H9 (cell line): Measurements from ENCODE around the gene RTL9. TPM values are rescaled to one million over a fixed set of nuclear protein-coding genes. Genes with fewer than 3 reads are reported as not detected.

Source experiments
- DNase-seq: peaks from one replicate; pipeline ENCODE4 v3.0.0-alpha.2; 2017
- H2AFZ ChIP-seq: one replicate; pipeline ENCODE4 v1.6.1; 2013; ENCODE audit warnings: mild to moderate bottlenecking, low read length, control low read depth, moderate library complexity
- H2AK5ac ChIP-seq: 2 replicates; pipeline ENCODE4 v1.6.1; 2013; ENCODE audit warnings: low read length, control low read depth, mixed read lengths; ENCODE audit not compliant: insufficient read length
- H2BK120ac ChIP-seq: one replicate; pipeline ENCODE4 v1.6.1; 2013; ENCODE audit warnings: low read depth, mild to moderate bottlenecking, low read length, control low read depth, inconsistent platforms; ENCODE audit not compliant: poor library complexity, severe bottlenecking
- H2BK12ac ChIP-seq: 2 replicates; pipeline ENCODE4 v1.6.1; 2013; ENCODE audit warnings: low read length, control low read depth, mixed read lengths, low read depth; ENCODE audit not compliant: insufficient read length
- H2BK15ac ChIP-seq: 2 replicates; pipeline ENCODE4 v1.6.1; 2013; ENCODE audit warnings: low read depth, low read length, control low read depth
- H2BK20ac ChIP-seq: one replicate; pipeline ENCODE4 v1.6.1; 2013; ENCODE audit warnings: low read depth, mild to moderate bottlenecking, low read length, control low read depth, inconsistent platforms; ENCODE audit not compliant: poor library complexity, severe bottlenecking
- H2BK5ac ChIP-seq: 2 replicates; pipeline ENCODE4 v1.6.1; 2013; ENCODE audit warnings: low read length, control low read depth, mixed read lengths; ENCODE audit not compliant: insufficient read length
- H3K14ac ChIP-seq: 2 replicates; pipeline ENCODE4 v1.6.1; 2013; ENCODE audit warnings: low read length, control low read depth; ENCODE audit not compliant: insufficient read depth
- H3K18ac ChIP-seq: 2 replicates; pipeline ENCODE4 v1.6.1; 2013; ENCODE audit warnings: low read depth, mild to moderate bottlenecking, mixed read lengths, low read length, control low read depth; ENCODE audit not compliant: insufficient read length
- H3K23ac ChIP-seq: 2 replicates; pipeline ENCODE4 v1.6.1; 2013; ENCODE audit warnings: low read length, control low read depth, mixed read lengths, low read depth; ENCODE audit not compliant: insufficient read length
- H3K23me2 ChIP-seq: 2 replicates; pipeline ENCODE4 v1.6.1; 2013; ENCODE audit warnings: low read depth, mild to moderate bottlenecking, mixed read lengths, low read length, control low read depth; ENCODE audit not compliant: insufficient read length, poor library complexity, severe bottlenecking
- H3K27ac ChIP-seq: 2 replicates; pipeline ENCODE4 v1.5.1; 2013; ENCODE audit warnings: low read length, control low read depth, mixed read lengths, low read depth; ENCODE audit not compliant: insufficient read length
- H3K27me3 ChIP-seq: 2 replicates; pipeline ENCODE4 v1.6.1; 2013; ENCODE audit warnings: low read length, control low read depth, inconsistent platforms; ENCODE audit not compliant: insufficient read depth
- H3K4ac ChIP-seq: 2 replicates; pipeline ENCODE4 v1.6.1; 2013; ENCODE audit warnings: low read depth, mild to moderate bottlenecking, control low read depth, inconsistent platforms, low read length, moderate library complexity
- H3K4me1 ChIP-seq: 2 replicates; pipeline ENCODE4 v1.6.1; 2013; ENCODE audit warnings: low read length, control low read depth, inconsistent platforms; ENCODE audit not compliant: insufficient read depth
- H3K4me2 ChIP-seq: 2 replicates; pipeline ENCODE4 v1.6.1; 2013; ENCODE audit warnings: low read length, control low read depth, mixed read lengths; ENCODE audit not compliant: insufficient read length, insufficient read depth
- H3K56ac ChIP-seq: 2 replicates; pipeline ENCODE4 v1.6.1; 2013; ENCODE audit warnings: low read depth, mild to moderate bottlenecking, mixed read lengths, low read length, control low read depth; ENCODE audit not compliant: insufficient read length
- H3K79me1 ChIP-seq: 2 replicates; pipeline ENCODE4 v1.6.1; 2013; ENCODE audit warnings: low read depth, mild to moderate bottlenecking, moderate library complexity, low read length, control low read depth, inconsistent platforms; ENCODE audit not compliant: insufficient read depth, poor library complexity, severe bottlenecking
- H3K79me2 ChIP-seq: 2 replicates; pipeline ENCODE4 v1.6.1; 2013; ENCODE audit warnings: low read length, control low read depth, inconsistent platforms; ENCODE audit not compliant: insufficient read depth
- H3K9ac ChIP-seq: 2 replicates; pipeline ENCODE4 v1.6.1; 2013; ENCODE audit warnings: low read length, control low read depth, mixed read lengths; ENCODE audit not compliant: insufficient read length; ENCODE audit errors: extremely low read depth
- H3K9me3 ChIP-seq: one replicate; pipeline ENCODE4 v1.6.1; 2013; ENCODE audit warnings: low read depth, low read length, inconsistent platforms; ENCODE audit not compliant: control insufficient read depth
- H3T11ph ChIP-seq: one replicate; pipeline ENCODE4 v1.6.1; 2013; ENCODE audit warnings: mild to moderate bottlenecking, low read length, control low read depth, inconsistent platforms
- H4K20me1 ChIP-seq: one replicate; pipeline ENCODE4 v1.6.1; 2013; ENCODE audit not compliant: control insufficient read depth, insufficient read length, insufficient read depth
- H4K5ac ChIP-seq: 2 replicates; pipeline ENCODE4 v1.6.1; 2013; ENCODE audit warnings: low read depth, mild to moderate bottlenecking, mixed read lengths, low read length, control low read depth; ENCODE audit not compliant: insufficient read length
- H4K8ac ChIP-seq: replicated peaks from 2 replicates; pipeline ENCODE4 v1.6.1; 2013; ENCODE audit warnings: low read length, control low read depth, mixed read lengths, low read depth; ENCODE audit not compliant: insufficient read length
- H4K91ac ChIP-seq: 2 replicates; pipeline ENCODE4 v1.6.1; 2013; ENCODE audit warnings: low read depth, mild to moderate bottlenecking, moderate library complexity, mixed read lengths, low read length, control low read depth; ENCODE audit not compliant: insufficient read length
- H3K27ac Mint-ChIP-seq, 3 experiments: 2 replicates in 2 of 3; 3 replicates in 1 of 3; pipeline ENCODE4 v1.8.0; 2020 to 2021; ENCODE audit warnings: mixed read lengths in 3 of 3, mild to moderate bottlenecking in 1 of 3, moderate library complexity in 1 of 3
- H3K27me3 Mint-ChIP-seq: 2 replicates; pipeline ENCODE4 v1.8.0; 2021; ENCODE audit warnings: low read depth, mild to moderate bottlenecking, moderate library complexity, mixed read lengths
- H3K36me3 Mint-ChIP-seq, 3 experiments: 2 replicates in 2 of 3; 3 replicates in 1 of 3; pipeline ENCODE4 v1.8.0; 2020 to 2021; ENCODE audit warnings: low read depth in 3 of 3, mixed read lengths in 3 of 3; ENCODE audit not compliant: insufficient read depth in 1 of 3
- H3K4me1 Mint-ChIP-seq, 2 experiments: 2 replicates each; pipeline ENCODE4 v1.8.0; 2020; ENCODE audit warnings: mixed read lengths in 2 of 2
- H3K4me3 Mint-ChIP-seq, 2 experiments: 2 replicates in 1 of 2; 3 replicates in 1 of 2; pipeline ENCODE4 v1.8.0; 2020 to 2021; ENCODE audit warnings: mild to moderate bottlenecking in 2 of 2, mixed read lengths in 2 of 2, moderate library complexity in 1 of 2
- H3K9me3 Mint-ChIP-seq, 2 experiments: 2 replicates in 1 of 2; 3 replicates in 1 of 2; pipeline ENCODE4 v1.8.0; 2020; ENCODE audit warnings: mild to moderate bottlenecking in 2 of 2, mixed read lengths in 2 of 2, moderate library complexity in 1 of 2
- CTCF ChIP-seq: fragments of 200-600 bp; sonication (generic); conservative IDR thresholded peaks from 3 replicates; pipeline ENCODE4 v1.8.0; 2021; ENCODE audit warnings: antibody characterized with exemption, mild to moderate bottlenecking
- WGBS: extraction: QIAGEN DNeasy Blood & Tissue Kit; methylation state at CpG from one replicate; pipeline ENCODE4 v1.1.7; 2013; ENCODE audit warnings: missing lambda C conversion rate, low lambda C conversion rate, mixed read lengths; ENCODE audit not compliant: insufficient read length; ENCODE audit errors: extremely low coverage; 5-methylcytosine and 5-hydroxymethylcytosine counted together
- total RNA-seq: library from RNA; stranded (reverse); gene quantifications from 2 replicates; pipeline ENCODE4 v1.2.1, GENCODE V29; 2021

The RTL9 gene
- total RNA-seq, 1 experiment from 2014 or later = 0.13 TPM

GRCh38 chrX:110403441-110404238, 45.0 kb downstream of the RTL9 start:
- H3K56ac ChIP-seq = no peak overlapping the region
- no peak for DNase-seq
- no peak overlapping the region for H2AK5ac ChIP-seq
- no peak overlapping the region for H2BK5ac ChIP-seq
- WGBS = no CpG with 5 or more reads among the region's 15 CpGs
- Mint-ChIP-seq H3K27ac (peak overlapping the region in 2 of 3 experiments; percentile 25 to 60; a peak in 2 of 7 replicates), H3K9me3 (no peaks in the 10 kb centered on the region; a peak in 1 of 5 replicates), H3K4me3 (no peak overlapping the region), H3K4me1 (peaks cover 24 to 32% of the 10 kb centered on the region in 2 experiments), H3K36me3 (no peaks in the 10 kb centered on the region), H3K27me3 (no peaks in the 10 kb centered on the region)
- H3K23me2 ChIP-seq = no peaks in the 10 kb centered on the region
- TF ChIP-seq CTCF = no peak
- H4K20me1 ChIP-seq = no peaks in the 10 kb centered on the region
- no peaks in the 10 kb centered on the region for H3K9me3 ChIP-seq
- no peak overlapping the region for H2BK12ac ChIP-seq
- H3K23ac ChIP-seq = no peak overlapping the region
- no peak overlapping the region for H3K4ac ChIP-seq
- H2BK120ac ChIP-seq = no peak overlapping the region
- no peak overlapping the region for H3K14ac ChIP-seq
- H4K5ac ChIP-seq = no peak overlapping the region
- H3K4me1 ChIP-seq = peaks cover 4% of the 10 kb centered on the region; the same call in 1 of the 2 replicates
- H3K79me2 ChIP-seq = no peaks in the 10 kb centered on the region
- no peak overlapping the region for H2AFZ ChIP-seq
- no peak overlapping the region for H4K8ac ChIP-seq
- H3K18ac ChIP-seq = no peak overlapping the region
- H4K91ac ChIP-seq = no peak overlapping the region
- no peak overlapping the region for H2BK15ac ChIP-seq
- H3K27me3 ChIP-seq = no peaks in the 10 kb centered on the region
- no peak overlapping the region for H3T11ph ChIP-seq
- H3K9ac ChIP-seq = no peak overlapping the region
- no peak overlapping the region for H2BK20ac ChIP-seq
- no peak overlapping the region for H3K4me2 ChIP-seq
- no peaks in the 10 kb centered on the region for H3K79me1 ChIP-seq
- no peak overlapping the region for H3K27ac ChIP-seq
